Measurements from ENCODE around the gene OR1I1. TPM values are rescaled to one million over a fixed set of nuclear protein-coding genes. Genes with fewer than 3 reads are reported as not detected.
A peak's percentile ranks its signal among the peaks of the same experiment; 100 is the strongest.

The OR1I1 gene
- polyA plus RNA-seq, 2 of the 4 experiments (the other 2 are of a cell fraction), result not detected

- Histone ChIP-seq H3K27ac (peak within 1 kb of the TSS; percentile 94 to 100), H3K4me1 (peaks cover 6% of the 10 kb centered on the region; the same call in 2 of the 3 replicates), H3K4me2 (peak within 1 kb of the TSS; percentile 90), H3K4me3 (peak within 1 kb of the TSS; percentile 94), H3K9me3 (peaks cover 13% of the 10 kb centered on the region; the same call in 2 of the 3 replicates)
- no peak for FAIRE-seq
- WGBS (ENCODE audit: missing lambda C conversion rate), result 9% methylated on average over 17 of the region's 78 CpGs
- peak in 1 of 2 experiments; percentile 33 for DNase-seq (ENCODE audit: low read depth in 1 of 2, low spot score in 1 of 2)
- CTCF ChIA-PET, result no interaction called here
- ATAC-seq, result peak; percentile 65 to 66
- POLR2A ChIA-PET, result no interaction called here
- TF ChIP-seq SREBF2 (IDR thresholded peaks at IDR 0.05) (no peak), POLR2A (IDR thresholded peaks at IDR 0.05; ENCODE audit: low read length) (peak; percentile 15; the same call in 1 of the 2 replicates), PHF8 (IDR thresholded peaks at IDR 0.05; ENCODE audit: borderline replicate concordance, low read depth) (peak; percentile 80)
These were observed 25.3 kb downstream of the OR1I1 start, which contains the start of gene SYDE1 for GRCh38 chr19:15107061-15108010. Gene SYDE1 (plus strand): TSS chr19:15107401. CDS start chr19:15107434, 33 bp downstream.

DNA sequence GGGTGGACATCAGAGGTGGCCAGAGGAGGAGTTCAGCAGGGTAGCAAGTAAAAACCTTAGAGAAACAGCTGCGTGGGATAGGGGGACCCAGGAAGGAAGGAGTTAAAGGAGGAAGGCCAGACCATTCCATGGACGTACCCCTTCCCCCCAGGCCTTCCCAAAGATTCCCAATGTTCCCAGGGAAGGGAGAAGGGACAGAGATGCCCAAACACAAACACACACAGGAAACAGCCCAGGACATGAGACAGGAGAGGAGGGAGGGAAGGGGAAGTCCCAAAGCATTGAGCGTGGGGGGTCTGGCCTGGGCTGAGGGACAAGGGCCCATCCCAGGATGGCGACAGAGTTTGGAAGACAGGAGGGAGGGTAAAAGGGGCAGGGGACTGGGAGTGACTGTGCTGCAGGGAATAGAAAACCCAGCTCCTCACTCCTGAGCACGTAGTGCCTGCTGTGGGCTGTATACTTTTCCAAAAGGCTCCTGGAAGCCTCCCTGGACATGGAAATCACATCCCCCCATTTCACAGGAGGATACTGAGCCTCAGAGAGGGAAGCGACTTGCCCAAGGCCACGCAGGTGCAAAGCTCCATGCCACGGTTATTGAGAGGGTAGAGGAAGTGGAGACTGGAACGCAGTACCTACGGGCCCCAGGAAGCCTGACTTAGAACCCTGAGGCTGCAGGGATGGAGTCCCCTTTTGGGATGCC is 26.3 kb downstream of the OR1I1 start:
- H3K4me2 ChIP-seq, result peak overlapping the region; percentile 90
- DNase-seq (ENCODE audit: low read depth in 1 of 2, low spot score in 1 of 2), result no peak
- H3K4me1 ChIP-seq, result peaks cover 6% of the 10 kb centered on the region; the same call in 2 of the 3 replicates
- WGBS (ENCODE audit: missing lambda C conversion rate), result 61% methylated on average over 10 of the region's 10 CpGs
- peak in 1 of 2 experiments; percentile 31; a peak in 3 of 6 replicates for ATAC-seq
- CTCF ChIA-PET, result interaction anchor here (0.5 to 0.8 kb wide), 2 partner anchors 18 to 26 kb away, joined by 3 read pairs; partner anchors contain the start of gene OR1I1
- no peak for FAIRE-seq
- H3K27ac ChIP-seq, result peak overlapping the region; percentile 94 to 100; a peak in 5 of 6 replicates
- H3K9me3 ChIP-seq, result peaks cover 10% of the 10 kb centered on the region; the same call in 2 of the 3 replicates
- TF ChIP-seq FOSL2 (IDR thresholded peaks at IDR 0.05) (no peak), FOSL2 (CRISPR knock-in tag; IDR thresholded peaks at IDR 0.05) (no peak), TFCP2L1 (CRISPR knock-in tag; IDR thresholded peaks at IDR 0.05) (no peak), CEBPB (IDR thresholded peaks at IDR 0.05) (no peak), CTCF (IDR thresholded peaks at IDR 0.05) (no peak), MAFK (IDR thresholded peaks at IDR 0.05; ENCODE audit: partially characterized antibody) (no peak), FOSB (CRISPR knock-in tag; IDR thresholded peaks at IDR 0.05) (no peak), MYC (IDR thresholded peaks at IDR 0.05; ENCODE audit: borderline replicate concordance, low read length) (no peak), RFX5 (IDR thresholded peaks at IDR 0.05) (no peak), HES2 (IDR thresholded peaks at IDR 0.05) (no peak), CHD2 (IDR thresholded peaks at IDR 0.05; ENCODE audit: low read length, partially characterized antibody) (no peak)
- TF ChIP-seq, protein P1, sequence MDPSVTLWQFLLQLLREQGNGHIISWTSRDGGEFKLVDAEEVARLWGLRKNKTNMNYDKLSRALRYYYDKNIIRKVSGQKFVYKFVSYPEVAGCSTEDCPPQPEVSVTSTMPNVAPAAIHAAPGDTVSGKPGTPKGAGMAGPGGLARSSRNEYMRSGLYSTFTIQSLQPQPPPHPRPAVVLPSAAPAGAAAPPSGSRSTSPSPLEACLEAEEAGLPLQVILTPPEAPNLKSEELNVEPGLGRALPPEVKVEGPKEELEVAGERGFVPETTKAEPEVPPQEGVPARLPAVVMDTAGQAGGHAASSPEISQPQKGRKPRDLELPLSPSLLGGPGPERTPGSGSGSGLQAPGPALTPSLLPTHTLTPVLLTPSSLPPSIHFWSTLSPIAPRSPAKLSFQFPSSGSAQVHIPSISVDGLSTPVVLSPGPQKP (IDR thresholded peaks at IDR 0.05; ENCODE audit: low read depth, low read length), result no peak
- POLR2A ChIA-PET, result no interaction called here
- peak overlapping the region; percentile 94 for H3K4me3 ChIP-seq

Data from A549 (cell line).